HCT116 (cell line): ENCODE data around the gene EARS2. TPM values are rescaled to one million over a fixed set of nuclear protein-coding genes. Genes with fewer than 3 reads are reported as not detected.

Experiments used
- ATAC-seq: fragments of 200-7000 bp; cut with Tn5 transposase; 2 replicates; pipeline ENCODE4 v1.9.1; 2020; ENCODE audit warnings: mild to moderate bottlenecking, moderate library complexity
- BruUV-seq: library from RNA; stranded (reverse); fragments of 400-500 nt; replicated peaks from 2 replicates; lab custom pipeline; 2021; lab: Mats Ljungman, UMichigan
- CTCF ChIA-PET: fragments of 300-600 bp; sonication (Branson Sonifier 250); formaldehyde crosslinking; loops from one replicate; lab custom pipeline; 2021; ENCODE audit warnings: antibody characterized with exemption; lab: Charles Lee
- POLR2A ChIA-PET: fragments of 300-600, 350-600 bp; sonication (Branson Sonifier 250); formaldehyde crosslinking; loops from one replicate; lab custom pipeline; 2021; ENCODE audit warnings: antibody characterized with exemption; lab: Charles Lee
- RAD21 ChIA-PET, 2 experiments: fragments of 300-600 bp; sonication (Branson Sonifier 250); formaldehyde crosslinking; loops; one replicate each; lab custom pipeline; 2023; ENCODE audit warnings: low total read pairs in 2 of 2; ENCODE audit not compliant: uncharacterized antibody in 2 of 2, unreplicated experiment in 2 of 2, low non-redundant PET in 1 of 2; lab: Charles Lee
- DNase-seq: peaks from one replicate; pipeline ENCODE4 v3.0.0-alpha.2; 2010; ENCODE audit warnings: low read depth, low spot score
- H2AFZ ChIP-seq: fragments of 200-600 bp; shearing (Covaris generic), sonication (generic); 2 replicates; pipeline ENCODE4 v1.6.1; 2017; ENCODE audit warnings: low read depth, mixed run types, mixed read lengths, antibody characterized with exemption, low read length; ENCODE audit not compliant: poor library complexity, severe bottlenecking
- H3K27ac ChIP-seq: 2 replicates; pipeline ENCODE4 v1.5.1; 2012; ENCODE audit warnings: low read depth, low read length
- H3K27me3 ChIP-seq: fragments of 200-600 bp; sonication (generic); 2 replicates; pipeline ENCODE4 v1.6.1; 2016; ENCODE audit warnings: mixed run types, low read length, mixed read lengths; ENCODE audit not compliant: insufficient read depth
- H3K36me3 ChIP-seq, 2 experiments: fragments of 200-500 bp in 1 of 2; fragments of 200-600 bp in 1 of 2; sonication (Bioruptor generic) in 1 of 2; sonication (generic) in 1 of 2; 2 replicates each; pipeline versions ENCODE4 v1.5.1 to v1.6.1; 2014 to 2016; ENCODE audit warnings: low read length in 2 of 2, inconsistent platforms in 1 of 2, mixed read lengths in 1 of 2, mixed run types in 1 of 2; ENCODE audit not compliant: insufficient read depth in 2 of 2, control insufficient read depth in 1 of 2
- H3K4me1 ChIP-seq, 2 experiments: fragments of 200-600 bp in 1 of 2; sonication (generic) in 1 of 2; 2 replicates each; pipeline versions ENCODE4 v1.5.1 to v1.6.1; 2012 to 2017; ENCODE audit warnings: low read length in 2 of 2, inconsistent platforms in 1 of 2, mild to moderate bottlenecking in 1 of 2, mixed read lengths in 1 of 2, mixed run types in 1 of 2, moderate library complexity in 1 of 2; ENCODE audit not compliant: insufficient read depth in 2 of 2, control insufficient read depth in 1 of 2
- H3K4me2 ChIP-seq: fragments of 200-600 bp; sonication (generic); 2 replicates; pipeline ENCODE4 v1.6.1; 2017; ENCODE audit warnings: mixed run types, low read length, mixed read lengths
- H3K4me3 ChIP-seq, 2 experiments: fragments of 200-600 bp in 1 of 2; sonication (generic) in 1 of 2; replicated peaks in 1 of 2; 2 replicates each; pipeline ENCODE4 v1.5.1; 2011 to 2016; ENCODE audit warnings: low read length in 2 of 2, control low read depth in 1 of 2, low read depth in 1 of 2, mild to moderate bottlenecking in 1 of 2, mixed read lengths in 1 of 2, mixed run types in 1 of 2
- H3K79me2 ChIP-seq: fragments of 200-600 bp; sonication (generic); 2 replicates; pipeline ENCODE4 v1.6.1; 2017; ENCODE audit warnings: mild to moderate bottlenecking, mixed run types, low read length, moderate library complexity, mixed read lengths; ENCODE audit not compliant: insufficient read depth
- H3K9ac ChIP-seq: fragments of 200-600 bp; sonication (generic); 2 replicates; pipeline ENCODE4 v1.6.1; 2016; ENCODE audit warnings: low read length, mixed read lengths
- H3K9me2 ChIP-seq: fragments of 200-600 bp; sonication (generic), shearing (Covaris generic); 2 replicates; pipeline ENCODE4 v1.6.1; 2017; ENCODE audit warnings: mixed run types, mild to moderate bottlenecking, moderate library complexity; ENCODE audit not compliant: insufficient read depth
- H3K9me3 ChIP-seq, 2 experiments: fragments of 200-500 bp in 1 of 2; fragments of 200-600 bp in 1 of 2; sonication (Bioruptor generic) in 1 of 2; sonication (generic) in 1 of 2; 2 replicates each; pipeline ENCODE4 v1.6.1; 2014 to 2017; ENCODE audit warnings: low read length in 2 of 2, mixed read lengths in 2 of 2, inconsistent platforms in 1 of 2, low read depth in 1 of 2, mild to moderate bottlenecking in 1 of 2, mixed run types in 1 of 2, moderate library complexity in 1 of 2; ENCODE audit not compliant: control insufficient read depth in 1 of 2, insufficient read depth in 1 of 2
- H4K20me1 ChIP-seq: fragments of 200-600 bp; sonication (generic), shearing (Covaris generic); 2 replicates; pipeline ENCODE4 v1.6.1; 2017; ENCODE audit warnings: mixed run types, mild to moderate bottlenecking, moderate library complexity; ENCODE audit not compliant: insufficient read depth
- EZH2 ChIP-seq: fragments of 200-600 bp; sonication (generic); IDR thresholded peaks from 2 replicates; pipeline ENCODE4 v1.6.1; 2017; ENCODE audit warnings: antibody characterized with exemption, mixed run types
- EZH2phosphoT487 ChIP-seq: fragments of 200-600 bp; IDR thresholded peaks from 2 replicates; pipeline ENCODE4 v1.6.1; 2018; ENCODE audit warnings: antibody characterized with exemption, borderline replicate concordance
- FOSL1 ChIP-seq: IDR thresholded peaks from 2 replicates; pipeline ENCODE4 v1.6.1; 2012; ENCODE audit warnings: low read depth
- SRF ChIP-seq: IDR thresholded peaks from 2 replicates; pipeline ENCODE4 v1.6.1; 2012; ENCODE audit warnings: low read depth
- TCF7L2 ChIP-seq: IDR thresholded peaks from 2 replicates; pipeline ENCODE4 v1.7.0; 2011; ENCODE audit warnings: borderline replicate concordance, inconsistent platforms; ENCODE audit not compliant: insufficient read depth, insufficient read length; ENCODE audit errors: extremely low read depth
- ZFX ChIP-seq: fragments of 450-650 bp; IDR thresholded peaks from 2 replicates; pipeline ENCODE4 v1.6.1; 2017
- ZNF274 ChIP-seq: fragments of 200-500 bp; sonication (Bioruptor generic); IDR thresholded peaks from 2 replicates; pipeline ENCODE4 v1.6.1; 2014; ENCODE audit warnings: mild to moderate bottlenecking, low read depth, low read length, inconsistent platforms
- intact Hi-C: fragments of 100-400 bp; cut with micrococcal nuclease; formaldehyde crosslinking; loops from 2 replicates; pipeline ENCODE4 v1.10.0; 2022
- total RNA-seq: library from RNA; stranded (reverse); gene quantifications from one replicate; pipeline ENCODE4 v1.2.1, GENCODE V29; 2021; ENCODE audit not compliant: unreplicated experiment
- TF ChIP-seq, protein P1 (sequence below): IDR thresholded peaks from 2 replicates; pipeline ENCODE4 v1.6.1; 2011; ENCODE audit warnings: mild to moderate bottlenecking, low read length, moderate library complexity; ENCODE audit not compliant: insufficient replicate concordance; ENCODE audit errors: extremely low read depth

The EARS2 gene
- total RNA-seq, 1 experiment from 2014 or later: 35.6 TPM

DNA sequence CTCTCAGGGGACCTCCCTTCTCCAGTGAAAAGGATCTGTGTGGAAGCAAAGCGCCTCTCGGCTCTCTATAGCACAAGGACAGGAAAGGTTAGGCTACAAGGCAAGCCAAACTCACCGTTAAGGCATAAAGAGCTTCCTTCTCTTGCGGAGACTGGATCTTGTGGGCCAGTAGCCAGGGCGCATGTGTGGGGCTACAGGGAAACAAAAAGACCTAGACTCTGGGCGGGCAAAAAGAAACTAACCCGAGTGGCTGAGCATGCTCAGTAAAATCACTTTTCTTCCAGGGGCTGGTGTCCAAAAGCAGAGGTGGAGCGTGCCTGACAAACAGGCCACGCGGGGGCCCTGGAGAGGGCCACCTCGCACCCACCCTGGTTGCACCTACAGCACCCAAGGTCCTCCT, 63.0 kb downstream of the EARS2 start:
- DNase-seq: no peak
- BruUV-seq: no TSS peak
- H3K9ac ChIP-seq: no peak overlapping the region
- CTCF ChIA-PET: no interaction called here
- peaks cover 0 to 17% of the 10 kb centered on the region in 2 experiments; a peak in 2 of 4 replicates for H3K4me1 ChIP-seq
- no peaks in the 10 kb centered on the region for H3K27me3 ChIP-seq
- no peaks in the 10 kb centered on the region for H3K9me2 ChIP-seq
- peaks cover 48% of the 10 kb centered on the region for H3K79me2 ChIP-seq
- H3K4me2 ChIP-seq: no peak overlapping the region
- ATAC-seq: no peak
- intact Hi-C loops: no loop called here
- TF ChIP-seq FOSL1 (no peak), EZH2phosphoT487 (no peak), ZFX (no peak), ZNF274 (no peak), EZH2 (no peak), TCF7L2 (no peak), SRF (no peak)
- TF ChIP-seq, protein P1, sequence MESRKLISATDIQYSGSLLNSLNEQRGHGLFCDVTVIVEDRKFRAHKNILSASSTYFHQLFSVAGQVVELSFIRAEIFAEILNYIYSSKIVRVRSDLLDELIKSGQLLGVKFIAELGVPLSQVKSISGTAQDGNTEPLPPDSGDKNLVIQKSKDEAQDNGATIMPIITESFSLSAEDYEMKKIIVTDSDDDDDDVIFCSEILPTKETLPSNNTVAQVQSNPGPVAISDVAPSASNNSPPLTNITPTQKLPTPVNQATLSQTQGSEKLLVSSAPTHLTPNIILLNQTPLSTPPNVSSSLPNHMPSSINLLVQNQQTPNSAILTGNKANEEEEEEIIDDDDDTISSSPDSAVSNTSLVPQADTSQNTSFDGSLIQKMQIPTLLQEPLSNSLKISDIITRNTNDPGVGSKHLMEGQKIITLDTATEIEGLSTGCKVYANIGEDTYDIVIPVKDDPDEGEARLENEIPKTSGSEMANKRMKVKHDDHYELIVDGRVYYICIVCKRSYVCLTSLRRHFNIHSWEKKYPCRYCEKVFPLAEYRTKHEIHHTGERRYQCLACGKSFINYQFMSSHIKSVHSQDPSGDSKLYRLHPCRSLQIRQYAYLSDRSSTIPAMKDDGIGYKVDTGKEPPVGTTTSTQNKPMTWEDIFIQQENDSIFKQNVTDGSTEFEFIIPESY: no peak
- TF ChIP-seq, all 23 proteins: peak for 0
- Histone ChIP-seq H4K20me1 (no peaks in the 10 kb centered on the region), H2AFZ (no peak overlapping the region), H3K9me3 (no peaks in the 10 kb centered on the region), H3K27ac (no peak overlapping the region), H3K36me3 (peaks cover 31 to 32% of the 10 kb centered on the region in 2 experiments), H3K4me3 (no peak overlapping the region)
- RAD21 ChIA-PET: no interaction called here
- POLR2A ChIA-PET: no interaction called here
